ENCODE results near the gene NCOA1.

The NCOA1 gene

GRCh38 chr2:24819442-24820174 is 328.6 kb downstream of the NCOA1 start:
- TF ChIP-seq TOX (CRISPR knock-in tag; IDR thresholded peaks at IDR 0.05; ENCODE audit: borderline replicate concordance): no peak
- no peak for TF ChIP-seq CSRNP3 (CRISPR knock-in tag; IDR thresholded peaks at IDR 0.05)
- TF ChIP-seq ZFP30 (CRISPR knock-in tag; IDR thresholded peaks at IDR 0.05): no peak
- no peak for TF ChIP-seq ZFP3 (CRISPR knock-in tag; IDR thresholded peaks at IDR 0.05)
- no peak for TF ChIP-seq RARB (CRISPR knock-in tag; IDR thresholded peaks at IDR 0.05)
- TF ChIP-seq ZNF565 (CRISPR knock-in tag; conservative IDR thresholded peaks at IDR 0.05; ENCODE audit: low read depth): no peak
- no peak for TF ChIP-seq OSR1 (CRISPR knock-in tag; IDR thresholded peaks at IDR 0.05)
- no peak for TF ChIP-seq POU6F1 (CRISPR knock-in tag; IDR thresholded peaks at IDR 0.05; ENCODE audit: borderline replicate concordance, low read depth)
- no peak for TF ChIP-seq CREB5 (CRISPR knock-in tag; IDR thresholded peaks at IDR 0.05; ENCODE audit: low read depth)
- no peak for TF ChIP-seq ISL1 (CRISPR knock-in tag; IDR thresholded peaks at IDR 0.05)
- TF ChIP-seq PATZ1 (CRISPR knock-in tag; IDR thresholded peaks at IDR 0.05; ENCODE audit: borderline replicate concordance): no peak
- TF ChIP-seq ZNF8 (CRISPR knock-in tag; IDR thresholded peaks at IDR 0.05): no peak
- TF ChIP-seq ARNTL (CRISPR knock-in tag; IDR thresholded peaks at IDR 0.05; ENCODE audit: borderline replicate concordance, low read depth): no peak
- no peak for TF ChIP-seq ESRRG (CRISPR knock-in tag; IDR thresholded peaks at IDR 0.05)
- ATAC-seq: no peak

GRCh38 chr2:24820175-24820513 is 329.1 kb downstream of the NCOA1 start:
- ATAC-seq: no peak
- TF ChIP-seq ARNTL (CRISPR knock-in tag; IDR thresholded peaks at IDR 0.05; ENCODE audit: borderline replicate concordance, low read depth) (no peak), TCF4 (CRISPR knock-in tag; IDR thresholded peaks at IDR 0.05; ENCODE audit: borderline replicate concordance) (no peak), OSR1 (CRISPR knock-in tag; IDR thresholded peaks at IDR 0.05) (no peak), CSRNP3 (CRISPR knock-in tag; IDR thresholded peaks at IDR 0.05) (no peak), CSDC2 (CRISPR knock-in tag; IDR thresholded peaks at IDR 0.05) (no peak), CREB5 (CRISPR knock-in tag; IDR thresholded peaks at IDR 0.05; ENCODE audit: low read depth) (no peak), ZNF565 (CRISPR knock-in tag; conservative IDR thresholded peaks at IDR 0.05; ENCODE audit: low read depth) (no peak), ZNF70 (CRISPR knock-in tag; IDR thresholded peaks at IDR 0.05) (no peak), ISL1 (CRISPR knock-in tag; IDR thresholded peaks at IDR 0.05) (no peak), SNAI2 (CRISPR knock-in tag; IDR thresholded peaks at IDR 0.05) (no peak), ZNF8 (CRISPR knock-in tag; IDR thresholded peaks at IDR 0.05) (no peak), ZFP30 (CRISPR knock-in tag; IDR thresholded peaks at IDR 0.05) (no peak)

Measured in SK-N-SH treated with all-trans-retinoic acid at 6 μM for 48 hours (cell line).